ENCODE data around the gene OR10A3. TPM values are rescaled to one million over a fixed set of nuclear protein-coding genes. Genes with fewer than 3 reads are reported as not detected.

OR10A3 gene
- total and polyA plus RNA-seq, 2 of the 8 experiments (the other 6 are each of a cell fraction or from before 2014, with no cell fraction given), result not detected

GRCh38 chr11:7981619-7982157 is 40.2 kb upstream of the OR10A3 start (continued):
- no peak for TF ChIP-seq ZNF274 (IDR thresholded peaks at IDR 0.05; ENCODE audit: borderline replicate concordance, extremely low read depth, low read length)
- TF ChIP-seq, protein P1, sequence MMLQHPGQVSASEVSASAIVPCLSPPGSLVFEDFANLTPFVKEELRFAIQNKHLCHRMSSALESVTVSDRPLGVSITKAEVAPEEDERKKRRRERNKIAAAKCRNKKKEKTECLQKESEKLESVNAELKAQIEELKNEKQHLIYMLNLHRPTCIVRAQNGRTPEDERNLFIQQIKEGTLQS (IDR thresholded peaks at IDR 0.05; ENCODE audit: insufficient read depth, low read depth, low read length), result no peak
- TF ChIP-seq POLR2AphosphoS5 (IDR thresholded peaks at IDR 0.05; ENCODE audit: low read depth, low read length), result no peak
- no peak for TF ChIP-seq RNF2 (IDR thresholded peaks at IDR 0.05; ENCODE audit: borderline replicate concordance, low read depth, low read length, missing control alignments, poor library complexity, severe bottlenecking)

Measured in H1 (cell line).